ENCODE measurements around the gene CHCT1. TPM values are rescaled to one million over a fixed set of nuclear protein-coding genes. Genes with fewer than 3 reads are reported as not detected.

CHCT1 gene
- polyA plus RNA-seq, 1 donor (not counting 4 experiments of a cell fraction or from before 2014, with no cell fraction given): not detected

- no peak overlapping the region for H3K4me3 ChIP-seq (ENCODE audit: control insufficient read depth in 2 of 3, extremely low read depth in 1 of 3, insufficient read depth in 2 of 3, low read depth in 1 of 3, low read length in 3 of 3)
- peaks cover 8% of the 10 kb centered on the region for H3K4me1 ChIP-seq (ENCODE audit: control insufficient read depth, extremely low read depth, insufficient read depth, low read length)
- no peak overlapping the region for H3K27ac ChIP-seq (ENCODE audit: control insufficient read depth, insufficient read depth, low read length)
- H2AFZ ChIP-seq (ENCODE audit: control insufficient read depth, low read length): no peak overlapping the region
- DNase-seq (ENCODE audit: low read depth, low spot score): no peak
- no peaks in the 10 kb centered on the region for H4K20me1 ChIP-seq (ENCODE audit: control insufficient read depth, extremely low read depth, insufficient read depth, low read length)
- H3K79me2 ChIP-seq (ENCODE audit: control insufficient read depth, insufficient read depth, low read length): no peaks in the 10 kb centered on the region
- no peaks in the 10 kb centered on the region for H3K27me3 ChIP-seq (ENCODE audit: control insufficient read depth, extremely low read depth, insufficient read depth, low read length)
- H3K36me3 ChIP-seq (ENCODE audit: control insufficient read depth in 2 of 2, extremely low read depth in 1 of 2, insufficient read depth in 2 of 2, low read length in 2 of 2): peaks cover 4 to 5% of the 10 kb centered on the region in 2 experiments
- no peak overlapping the region for H3K4me2 ChIP-seq (ENCODE audit: control insufficient read depth, extremely low read depth, insufficient read depth, low read depth, low read length)
- no peak for FAIRE-seq
- dilution Hi-C loops (cut with MboI; ENCODE audit: extremely low pct_ligation_motif_present, low sequenced_read_pairs): no loop called here
- no peak for TF ChIP-seq CTCF (optimal IDR thresholded peaks at IDR 0.05 in 1 of 3, IDR thresholded peaks at IDR 0.05 in 1 of 3, conservative IDR thresholded peaks at IDR 0.05 in 1 of 3; ENCODE audit: extremely low read depth in 1 of 3, insufficient read depth in 2 of 3, low read length in 3 of 3)
- TF ChIP-seq EZH2 (IDR thresholded peaks at IDR 0.05; ENCODE audit: low read length): no peak
- no peak overlapping the region for H3K9ac ChIP-seq (ENCODE audit: control insufficient read depth, extremely low read depth, insufficient read depth, low read length)
- H3K9me3 ChIP-seq (ENCODE audit: control insufficient read depth, low read depth, low read length): no peaks in the 10 kb centered on the region
- H3K9me1 ChIP-seq (ENCODE audit: control insufficient read depth, extremely low read depth, insufficient read depth, low read length): no peaks in the 10 kb centered on the region
These were observed 46.1 kb downstream of the CHCT1 start for GRCh38 chr17:60468371-60468770.

DNA sequence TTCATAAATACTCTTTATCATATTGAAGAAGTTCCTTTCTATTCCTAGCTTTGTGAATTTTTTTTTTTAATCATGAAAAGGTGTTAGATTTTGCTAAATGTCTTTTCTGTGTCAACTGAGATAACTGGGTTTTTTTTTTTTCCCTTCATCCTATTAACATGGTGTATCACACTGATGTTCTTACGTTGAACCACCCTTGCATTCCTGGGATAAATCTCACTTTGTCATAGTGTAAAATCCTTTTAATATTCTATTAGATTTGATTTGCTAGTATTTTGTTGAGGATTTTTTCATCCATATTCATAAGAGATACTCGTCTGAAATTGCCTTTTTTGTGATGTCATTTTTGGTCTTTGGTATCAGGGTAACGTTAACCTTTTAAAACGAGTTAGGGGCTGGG is 49.2 kb downstream of the CHCT1 start:
- no peak overlapping the region for H3K27ac ChIP-seq (ENCODE audit: control insufficient read depth, insufficient read depth, low read length)
- peaks cover 8% of the 10 kb centered on the region for H3K4me1 ChIP-seq (ENCODE audit: control insufficient read depth, extremely low read depth, insufficient read depth, low read length)
- H3K27me3 ChIP-seq (ENCODE audit: control insufficient read depth, extremely low read depth, insufficient read depth, low read length): no peaks in the 10 kb centered on the region
- no peak for DNase-seq (ENCODE audit: low read depth, low spot score)
- H3K36me3 ChIP-seq (ENCODE audit: control insufficient read depth in 2 of 2, extremely low read depth in 1 of 2, insufficient read depth in 2 of 2, low read length in 2 of 2): peaks cover 0 to 3% of the 10 kb centered on the region in 2 experiments
- dilution Hi-C loops (cut with MboI; ENCODE audit: extremely low pct_ligation_motif_present, low sequenced_read_pairs): no loop called here
- H3K9me3 ChIP-seq (ENCODE audit: control insufficient read depth, low read depth, low read length): no peaks in the 10 kb centered on the region
- H3K79me2 ChIP-seq (ENCODE audit: control insufficient read depth, insufficient read depth, low read length): no peaks in the 10 kb centered on the region
- H3K9ac ChIP-seq (ENCODE audit: control insufficient read depth, extremely low read depth, insufficient read depth, low read length): no peak overlapping the region
- H3K4me2 ChIP-seq (ENCODE audit: control insufficient read depth, extremely low read depth, insufficient read depth, low read depth, low read length): no peak overlapping the region
- H3K4me3 ChIP-seq (ENCODE audit: control insufficient read depth in 2 of 3, extremely low read depth in 1 of 3, insufficient read depth in 2 of 3, low read depth in 1 of 3, low read length in 3 of 3): no peak overlapping the region
- no peaks in the 10 kb centered on the region for H4K20me1 ChIP-seq (ENCODE audit: control insufficient read depth, extremely low read depth, insufficient read depth, low read length)
- H2AFZ ChIP-seq (ENCODE audit: control insufficient read depth, low read length): no peak overlapping the region
- FAIRE-seq: no peak
- TF ChIP-seq EZH2 (IDR thresholded peaks at IDR 0.05; ENCODE audit: low read length): no peak
- TF ChIP-seq CTCF (optimal IDR thresholded peaks at IDR 0.05 in 1 of 3, IDR thresholded peaks at IDR 0.05 in 1 of 3, conservative IDR thresholded peaks at IDR 0.05 in 1 of 3; ENCODE audit: extremely low read depth in 1 of 3, insufficient read depth in 2 of 3, low read length in 3 of 3): no peak
- H3K9me1 ChIP-seq (ENCODE audit: control insufficient read depth, extremely low read depth, insufficient read depth, low read length): no peaks in the 10 kb centered on the region

All from keratinocyte (primary cell).